HG03103 (cell line): ENCODE measurements around the gene AADACL4.
"Not testable (repeated sequence)": the region's sequence is repeated elsewhere in the genome, so short reads cannot be mapped to it uniquely, and the experiment has no call there.

Experiments
- ATAC-seq: cut with Tn5 transposase; IDR thresholded peaks from one replicate; pipeline ENCODE4 v1.9.1; 2021; ENCODE audit warnings: low read depth; ENCODE audit not compliant: unreplicated experiment

Gene AADACL4

GRCh38 chr1:12656575-12656974, 12.7 kb downstream of the AADACL4 start:
- no peak for ATAC-seq

GRCh38 chr1:12657060-12657884, 13.4 kb downstream of the AADACL4 start:
- no peak for ATAC-seq

GRCh38 chr1:12657885-12658512, 14.1 kb downstream of the AADACL4 start:
- not testable (repeated sequence) for ATAC-seq

GRCh38 chr1:12658531-12659453, 14.9 kb downstream of the AADACL4 start:
- ATAC-seq, result no peak

GRCh38 chr1:12661606-12662219, 17.8 kb downstream of the AADACL4 start:
- no peak for ATAC-seq

- no peak for ATAC-seq
These were observed 18.7 kb downstream of the AADACL4 start for GRCh38 chr1:12662556-12662955.

- ATAC-seq, result no peak
These were observed 21.6 kb downstream of the AADACL4 start for GRCh38 chr1:12665511-12665910.

- ATAC-seq, result no peak
These were observed 22.4 kb downstream of the AADACL4 start for GRCh38 chr1:12666141-12666735.

- no peak for ATAC-seq
These were observed 25.7 kb downstream of the AADACL4 start for GRCh38 chr1:12669529-12670068.

- no peak for ATAC-seq
These were observed 30.5 kb downstream of the AADACL4 start for GRCh38 chr1:12674358-12674757.

- not testable (repeated sequence) for ATAC-seq
These were observed 32.2 kb downstream of the AADACL4 start for GRCh38 chr1:12676122-12676521.

- no peak for ATAC-seq
These were observed 33.7 kb downstream of the AADACL4 start for GRCh38 chr1:12677565-12677964.

- ATAC-seq, result no peak
These were observed 34.5 kb downstream of the AADACL4 start for GRCh38 chr1:12678350-12678749.

GRCh38 chr1:12678820-12679219, 34.9 kb downstream of the AADACL4 start:
- no peak for ATAC-seq

GRCh38 chr1:12690156-12690555, 46.3 kb downstream of the AADACL4 start:
- no peak for ATAC-seq

- ATAC-seq, result no peak
These were observed 49.3 kb downstream of the AADACL4 start for GRCh38 chr1:12692967-12693782.

- ATAC-seq, result no peak
These were observed 52.8 kb downstream of the AADACL4 start for GRCh38 chr1:12696658-12697057.

GRCh38 chr1:12697397-12697796, 53.5 kb downstream of the AADACL4 start:
- ATAC-seq, result no peak

GRCh38 chr1:12703821-12704451, 60.1 kb downstream of the AADACL4 start:
- ATAC-seq, result no peak
